IMR-90 (cell line): ENCODE measurements around the gene NFATC3. TPM values are rescaled to one million over a fixed set of nuclear protein-coding genes. Genes with fewer than 3 reads are reported as not detected.

Experiments
- ATAC-seq: fragments of 200-7000 bp; cut with Tn5 transposase; 2 replicates; pipeline ENCODE4 v1.9.1; 2020; ENCODE audit warnings: low read depth, mild to moderate bottlenecking, moderate library complexity
- BruUV-seq: library from RNA; stranded (reverse); fragments of 400-500 nt; replicated peaks from 2 replicates; lab custom pipeline; 2021; lab: Mats Ljungman, UMichigan
- CTCF ChIA-PET: fragments of 300-600 bp; formaldehyde crosslinking; extraction: SDS; loops from one replicate; lab custom pipeline; 2021; ENCODE audit warnings: antibody characterized with exemption; lab: Yijun Ruan, JAX
- POLR2A ChIA-PET: fragments of 300-600 bp; sonication (Branson Sonifier 250); formaldehyde crosslinking; loops from one replicate; lab custom pipeline; 2022; ENCODE audit warnings: antibody characterized with exemption; ENCODE audit not compliant: unreplicated experiment; lab: Charles Lee
- DNase-seq: peaks from one replicate; pipeline ENCODE4 v3.0.0; 2013
- H2AFZ ChIP-seq: replicated peaks from 2 replicates; pipeline ENCODE3; 2013; ENCODE audit warnings: low read length, mild to moderate bottlenecking; ENCODE audit not compliant: poor library complexity
- H2AK5ac ChIP-seq: 2 replicates; pipeline ENCODE4 v1.6.1; 2013; ENCODE audit warnings: low read depth, low read length, inconsistent platforms
- H2AK9ac ChIP-seq: replicated peaks from 2 replicates; pipeline ENCODE3; 2013; ENCODE audit warnings: mild to moderate bottlenecking, low read depth, low read length, moderate library complexity; ENCODE audit not compliant: poor library complexity
- H2BK120ac ChIP-seq: 2 replicates; pipeline ENCODE4 v1.6.1; 2013; ENCODE audit warnings: low read depth, low read length, inconsistent platforms
- H2BK15ac ChIP-seq: 3 replicates; pipeline ENCODE4 v1.6.1; 2013; ENCODE audit warnings: low read depth, low read length, inconsistent platforms
- H2BK20ac ChIP-seq: 2 replicates; pipeline ENCODE4 v1.6.1; 2013; ENCODE audit warnings: low read depth, mild to moderate bottlenecking, inconsistent platforms, low read length, moderate library complexity
- H2BK5ac ChIP-seq: 2 replicates; pipeline ENCODE4 v1.6.1; 2013; ENCODE audit warnings: mild to moderate bottlenecking, low read depth, low read length, inconsistent platforms; ENCODE audit not compliant: poor library complexity, severe bottlenecking
- H3K14ac ChIP-seq: replicated peaks from 2 replicates; pipeline ENCODE4 v1.6.1; 2013; ENCODE audit warnings: low read depth, low read length, inconsistent platforms
- H3K18ac ChIP-seq: 2 replicates; pipeline ENCODE4 v1.6.1; 2013; ENCODE audit warnings: low read depth, low read length, control low read depth
- H3K23ac ChIP-seq: 2 replicates; pipeline ENCODE4 v1.6.1; 2013; ENCODE audit warnings: low read depth, low read length, inconsistent platforms
- H3K27ac ChIP-seq: 2 replicates; pipeline ENCODE4 v1.5.1; 2013; ENCODE audit warnings: mild to moderate bottlenecking, control low read depth, low read length; ENCODE audit not compliant: insufficient read depth
- H3K27me3 ChIP-seq: 2 replicates; pipeline ENCODE4 v1.6.1; 2013; ENCODE audit warnings: low read length; ENCODE audit not compliant: control insufficient read depth, insufficient read depth
- H3K36me3 ChIP-seq: 2 replicates; pipeline ENCODE4 v1.6.1; 2013; ENCODE audit warnings: low read length, mixed read lengths; ENCODE audit not compliant: control insufficient read depth, insufficient read depth
- H3K4ac ChIP-seq: 2 replicates; pipeline ENCODE4 v1.6.1; 2013; ENCODE audit warnings: low read depth, low read length, inconsistent platforms
- H3K4me1 ChIP-seq: 2 replicates; pipeline ENCODE4 v1.6.1; 2013; ENCODE audit warnings: low read length, mixed read lengths; ENCODE audit not compliant: control insufficient read depth, insufficient read depth
- H3K4me2 ChIP-seq: 2 replicates; pipeline ENCODE4 v1.6.1; 2013; ENCODE audit warnings: low read depth, mild to moderate bottlenecking, control low read depth, low read length, moderate library complexity
- H3K4me3 ChIP-seq: 2 replicates; pipeline ENCODE4 v1.5.1; 2013; ENCODE audit warnings: low read depth, mild to moderate bottlenecking, control low read depth, low read length, moderate library complexity; ENCODE audit not compliant: insufficient read depth
- H3K56ac ChIP-seq: 2 replicates; pipeline ENCODE4 v1.6.1; 2013; ENCODE audit warnings: low read length, inconsistent platforms; ENCODE audit not compliant: insufficient read depth; ENCODE audit errors: extremely low read depth
- H3K79me1 ChIP-seq, 2 experiments: 2 replicates each; pipeline ENCODE4 v1.6.1; 2013; ENCODE audit warnings: low read length in 2 of 2, inconsistent platforms in 1 of 2, low read depth in 1 of 2
- H3K9ac ChIP-seq: 2 replicates; pipeline ENCODE4 v1.6.1; 2013; ENCODE audit warnings: low read depth, low read length, control low read depth
- H3K9me1 ChIP-seq: 2 replicates; pipeline ENCODE4 v1.6.1; 2013; ENCODE audit warnings: low read length, inconsistent platforms; ENCODE audit not compliant: insufficient read depth
- H3K9me3 ChIP-seq: 2 replicates; pipeline ENCODE4 v1.6.1; 2013; ENCODE audit warnings: low read length; ENCODE audit not compliant: control insufficient read depth, insufficient read depth
- H4K20me1 ChIP-seq: 2 replicates; pipeline ENCODE4 v1.6.1; 2013; ENCODE audit warnings: low read length, inconsistent platforms; ENCODE audit not compliant: insufficient read depth
- H4K5ac ChIP-seq: 2 replicates; pipeline ENCODE4 v1.6.1; 2013; ENCODE audit warnings: mild to moderate bottlenecking, low read depth, low read length, control low read depth
- H4K8ac ChIP-seq, 2 experiments: 2 replicates each; pipeline ENCODE4 v1.6.1; 2013; ENCODE audit warnings: low read depth in 2 of 2, low read length in 2 of 2, control low read depth in 1 of 2, inconsistent platforms in 1 of 2
- H4K91ac ChIP-seq: 2 replicates; pipeline ENCODE4 v1.6.1; 2013; ENCODE audit warnings: low read depth, low read length, inconsistent platforms; ENCODE audit not compliant: insufficient read depth
- CEBPB ChIP-seq: IDR thresholded peaks from 2 replicates; pipeline ENCODE4 v1.6.1; 2012; ENCODE audit warnings: low read depth, low read length, improper control_type of control experiment
- MAFK ChIP-seq: IDR thresholded peaks from 2 replicates; pipeline ENCODE4 v1.6.1; 2012; ENCODE audit warnings: low read depth, low read length, improper control_type of control experiment
- MXI1 ChIP-seq: IDR thresholded peaks from 2 replicates; pipeline ENCODE4 v1.6.1; 2012; ENCODE audit warnings: low read depth, mild to moderate bottlenecking, low read length, moderate library complexity, borderline replicate concordance
- dilution Hi-C: fragments of 300-500 bp; cut with HindIII; formaldehyde crosslinking; loops from one replicate; pipeline ENCODE4 v1.14.3; 2018; ENCODE audit warnings: low sequenced_read_pairs; ENCODE audit not compliant: unreplicated experiment
- in situ Hi-C: fragments of 300-500 bp; cut with MboI; formaldehyde crosslinking; loops from 3 replicates; pipeline ENCODE4 v1.14.3; 2019; ENCODE audit warnings: low sequenced_read_pairs, inconsistent platforms, mixed read lengths
- intact Hi-C: fragments of 100-400 bp; cut with micrococcal nuclease; formaldehyde crosslinking; loops from 2 replicates; pipeline ENCODE4 v1.10.0; 2022
- polyA plus RNA-seq, 3 experiments: library from polyadenylated mRNA; depleted of rRNA; stranded (reverse); fragments of >200 nt; gene quantifications; 2 replicates each; pipeline ENCODE4 v1.2.3, GENCODE V29; 2012; ENCODE audit warnings: low replicate concordance in 1 of 3
- total RNA-seq: library from RNA; depleted of rRNA; stranded (reverse); fragments of >200 nt; gene quantifications from 2 replicates; pipeline ENCODE4 v1.2.3, GENCODE V29; 2012

The NFATC3 gene
- total and polyA plus RNA-seq, 2 of the 4 experiments (the other 2 are of a cell fraction), result 6.3 to 21.5 TPM

GRCh38 chr16:68202091-68202519 is 116.9 kb downstream of the NFATC3 start:
- H2AK5ac ChIP-seq, result no peak overlapping the region
- peak; percentile 77 for ATAC-seq

More at GRCh38 chr16:68202091-68202519, 116.9 kb downstream of the NFATC3 start:
- no peak overlapping the region for H3K4me2 ChIP-seq
- no peak overlapping the region for H2BK20ac ChIP-seq
- no peak overlapping the region for H4K5ac ChIP-seq
- no peak overlapping the region for H3K4me3 ChIP-seq
- peak; percentile 43 for DNase-seq
- peaks cover 6% of the 10 kb centered on the region for H3K4me1 ChIP-seq
- no peak overlapping the region for H3K9ac ChIP-seq
- peaks cover 13% of the 10 kb centered on the region for H4K20me1 ChIP-seq
- H3K56ac ChIP-seq, result no peak overlapping the region
- ChIA-PET POLR2A (no interaction called here), CTCF (interaction anchor here (0.6 kb wide), 1 partner anchor 16 kb away, joined by 5 read pairs; no protein-coding TSS in a partner anchor)
- no peak overlapping the region for H2AFZ ChIP-seq
- dilution Hi-C loops, result no loop called here
- H3K4ac ChIP-seq, result no peak overlapping the region
- no peak overlapping the region for H3K14ac ChIP-seq
- H4K8ac ChIP-seq, result no peak overlapping the region
- TF ChIP-seq MXI1 (no peak), MAFK (no peak), CEBPB (no peak)
- 0 out of 2 replicates have a peak, but pooled peaks cover 3% of the 10 kb centered on the region for H3K9me1 ChIP-seq
- H2BK5ac ChIP-seq, result no peak overlapping the region
- peaks cover 0 to 6% of the 10 kb centered on the region in 2 experiments; a peak in 2 of 4 replicates for H3K79me1 ChIP-seq
- H2BK120ac ChIP-seq, result no peak overlapping the region
- no peaks in the 10 kb centered on the region for H3K9me3 ChIP-seq
- H3K27me3 ChIP-seq, result no peaks in the 10 kb centered on the region
- intact Hi-C loops, result loop anchor here (5.0 kb wide), 1 partner anchor 45 kb away; no protein-coding TSS in a partner anchor
- no peak overlapping the region for H3K27ac ChIP-seq
- in situ Hi-C loops, result no loop called here
- no TSS peak for BruUV-seq
- no peak overlapping the region for H2BK15ac ChIP-seq
- H2AK9ac ChIP-seq, result no peak overlapping the region
- no peak overlapping the region for H3K18ac ChIP-seq
- H4K91ac ChIP-seq, result no peak overlapping the region; the same call in 1 of the 2 replicates
- no peak overlapping the region for H3K23ac ChIP-seq
- H3K36me3 ChIP-seq, result no peaks in the 10 kb centered on the region
